Activated naive CD4-positive, alpha-beta T cell (primary cell): ENCODE measurements around the gene NT5C3B.
"Not testable (repeated sequence)": the region's sequence is repeated elsewhere in the genome, so short reads cannot be mapped to it uniquely, and the experiment has no call there.

Experiments used
- DNase-seq, 4 experiments: peaks; one replicate each; lab custom pipeline; 2025; lab: John Stamatoyannopoulos, UW

The NT5C3B gene

GRCh38 chr17:41839448-41839847, 3.4 kb upstream of the NT5C3B start:
- not testable (repeated sequence) for DNase-seq

DNA sequence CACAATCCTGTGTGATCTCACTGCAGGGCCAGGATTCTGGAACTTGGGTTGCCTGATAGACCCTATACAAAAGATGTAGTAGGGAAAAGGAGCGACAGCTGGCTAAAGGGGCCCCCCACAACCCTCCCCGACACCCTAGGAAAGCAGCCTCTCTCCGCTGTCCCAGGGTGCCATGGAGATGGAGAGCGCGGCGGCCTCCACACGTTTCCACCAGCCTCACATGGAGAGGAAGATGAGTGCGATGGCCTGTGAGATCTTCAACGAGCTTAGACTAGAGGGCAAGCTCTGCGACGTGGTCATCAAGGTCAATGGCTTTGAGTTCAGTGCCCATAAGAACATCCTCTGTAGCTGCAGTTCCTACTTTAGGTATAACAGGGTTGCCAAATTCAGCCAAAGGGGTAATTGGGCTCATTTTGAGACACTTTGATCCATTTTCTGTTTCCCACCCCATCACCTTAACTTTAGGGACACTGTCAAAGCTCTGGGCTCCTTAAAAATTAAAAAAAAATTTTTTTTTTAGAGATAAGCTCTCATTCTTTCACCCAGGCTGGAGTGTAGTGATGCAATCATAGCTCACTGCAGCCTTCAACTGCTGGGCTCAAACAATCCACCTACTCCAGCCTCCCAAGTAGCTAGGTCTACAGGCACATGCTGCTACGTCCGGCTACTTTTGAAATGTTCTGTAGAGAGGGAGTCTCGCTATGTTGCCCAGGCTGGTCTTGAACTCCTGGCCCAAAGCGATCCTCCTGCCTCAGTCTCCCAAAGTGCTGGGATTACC, 1.9 kb upstream of the NT5C3B start, which contains the start of gene KLHL10:
Gene KLHL10 (plus strand): TSS at position 65 of the 778 bp plus-strand sequence. CDS start 108 bp downstream, at position 173.
- DNase-seq: no peak

GRCh38 chr17:41836550-41837196, 641 bp upstream of the NT5C3B start:
- DNase-seq: no peak

GRCh38 chr17:41835214-41835799, 725 bp downstream of the NT5C3B start:
- DNase-seq: no peak

GRCh38 chr17:41829961-41830360, 6.1 kb downstream of the NT5C3B start:
- not testable (repeated sequence) for DNase-seq

DNA sequence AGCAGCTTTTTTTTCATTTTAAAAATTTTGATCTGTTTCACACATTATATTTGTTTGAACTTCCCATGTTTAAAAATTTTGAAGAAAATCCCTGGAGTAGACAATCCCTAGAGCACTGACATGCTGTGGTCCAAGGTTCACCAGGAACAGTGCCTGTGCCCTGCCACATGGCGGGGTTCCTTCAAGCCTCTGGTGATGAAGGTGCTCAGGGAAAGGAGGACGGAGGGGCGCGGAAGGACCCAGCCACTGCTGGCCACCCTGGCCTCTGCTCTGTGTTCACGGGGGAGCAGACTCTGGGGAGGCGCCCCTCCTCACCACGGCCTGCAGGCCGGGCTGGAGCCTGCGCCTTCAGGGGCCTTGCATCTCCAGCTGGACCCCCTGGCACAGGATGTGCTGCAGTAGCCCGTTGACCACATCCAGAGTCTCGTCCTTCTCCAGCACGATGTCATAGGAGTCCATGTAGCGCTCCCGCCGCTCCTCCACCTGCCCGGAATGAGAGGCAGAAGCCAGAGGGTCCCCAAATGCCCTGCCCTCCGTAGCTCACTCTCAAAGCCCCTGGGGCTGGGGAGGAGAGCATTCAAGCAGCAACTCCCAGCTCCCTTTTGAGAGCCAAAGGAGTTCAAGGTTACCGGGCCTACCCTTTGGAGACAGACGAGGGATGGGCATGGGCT, 10.7 kb downstream of the NT5C3B start:
- no peak for DNase-seq

DNA sequence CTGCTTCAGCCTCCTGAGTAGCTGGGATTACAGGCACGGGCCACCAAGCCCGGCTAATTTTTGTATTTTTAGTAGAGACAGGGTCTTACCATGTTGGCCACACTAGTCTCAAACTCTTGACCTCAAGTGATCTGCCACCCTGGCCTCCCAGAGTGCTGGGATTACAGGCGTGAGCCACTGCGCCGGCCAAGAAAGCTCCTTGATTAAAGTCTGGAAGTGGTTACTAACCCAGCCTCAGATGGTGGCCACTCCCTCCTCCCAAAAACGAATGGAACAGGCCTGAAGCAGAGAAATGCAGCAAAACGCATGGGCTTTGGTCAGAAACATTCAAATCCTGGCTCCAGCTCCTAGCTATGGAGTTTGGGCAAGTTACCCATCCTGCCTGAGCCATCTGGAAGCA, 11.9 kb downstream of the NT5C3B start:
- no peak for DNase-seq

GRCh38 chr17:41823580-41823979, 12.5 kb downstream of the NT5C3B start:
- no peak for DNase-seq

DNA sequence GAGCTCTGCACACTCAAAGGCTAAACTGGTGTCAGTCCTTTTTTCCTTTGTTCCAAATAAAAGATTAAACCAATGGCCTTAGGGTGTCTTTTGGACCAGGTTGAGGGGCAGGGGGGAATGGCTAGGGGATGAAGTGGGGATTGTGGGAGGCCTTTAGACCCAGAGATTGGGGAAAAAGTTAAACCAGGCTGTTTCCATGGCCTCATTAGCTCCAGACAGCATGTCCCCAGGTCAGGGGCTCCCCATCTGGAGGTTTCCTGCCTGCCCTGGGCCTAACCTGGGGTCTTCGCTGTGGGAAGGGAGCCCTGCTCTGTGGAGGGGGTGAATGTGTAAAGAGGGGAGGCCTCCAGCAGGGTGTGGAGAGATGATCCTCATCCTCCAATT, 12.9 kb downstream of the NT5C3B start:
- no peak for DNase-seq

DNA sequence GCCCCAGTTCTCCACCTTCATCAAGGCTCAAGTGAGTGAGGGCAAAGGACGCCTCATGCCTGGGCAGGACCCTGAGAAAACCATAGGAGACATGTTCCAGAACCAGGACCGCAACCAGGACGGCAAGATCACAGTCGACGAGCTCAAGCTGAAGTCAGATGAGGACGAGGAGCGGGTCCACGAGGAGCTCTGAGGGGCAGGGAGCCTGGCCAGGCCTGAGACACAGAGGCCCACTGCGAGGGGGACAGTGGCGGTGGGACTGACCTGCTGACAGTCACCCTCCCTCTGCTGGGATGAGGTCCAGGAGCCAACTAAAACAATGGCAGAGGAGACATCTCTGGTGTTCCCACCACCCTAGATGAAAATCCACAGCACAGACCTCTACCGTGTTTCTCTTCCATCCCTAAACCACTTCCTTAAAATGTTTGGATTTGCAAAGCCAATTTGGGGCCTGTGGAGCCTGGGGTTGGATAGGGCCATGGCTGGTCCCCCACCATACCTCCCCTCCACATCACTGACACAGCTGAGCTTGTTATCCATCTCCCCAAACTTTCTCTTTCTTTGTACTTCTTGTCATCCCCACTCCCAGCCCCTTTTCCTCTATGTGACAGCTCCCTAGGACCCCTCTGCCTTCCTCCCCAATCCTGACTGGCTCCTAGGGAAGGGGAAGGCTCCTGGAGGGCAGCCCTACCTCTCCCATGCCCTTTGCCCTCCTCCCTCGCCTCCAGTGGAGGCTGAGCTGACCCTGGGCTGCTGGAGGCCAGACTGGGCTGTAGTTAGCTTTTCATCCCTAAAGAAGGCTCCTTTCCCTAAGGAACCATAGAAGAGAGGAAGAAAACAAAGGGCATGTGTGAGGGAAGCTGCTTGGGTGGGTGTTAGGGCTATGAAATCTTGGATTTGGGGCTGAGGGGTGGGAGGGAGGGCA, 13.6 kb downstream of the NT5C3B start:
- no peak for DNase-seq

GRCh38 chr17:41821776-41822175, 14.3 kb downstream of the NT5C3B start:
- no peak for DNase-seq

DNA sequence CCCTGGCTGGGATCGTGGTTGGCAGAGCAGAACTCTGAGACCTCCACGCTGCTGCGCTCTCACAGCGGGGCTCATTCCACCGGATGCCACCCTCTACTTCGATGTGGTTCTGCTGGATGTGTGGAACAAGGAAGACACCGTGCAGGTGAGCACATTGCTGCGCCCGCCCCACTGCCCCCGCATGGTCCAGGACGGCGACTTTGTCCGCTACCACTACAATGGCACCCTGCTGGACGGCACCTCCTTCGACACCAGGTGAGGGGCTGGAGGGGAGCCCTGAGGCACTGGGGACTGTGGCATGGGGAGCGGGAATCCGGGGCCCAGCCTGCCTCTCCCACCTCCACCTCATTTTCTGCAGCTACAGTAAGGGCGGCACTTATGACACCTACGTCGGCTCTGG, 18.0 kb downstream of the NT5C3B start:
- DNase-seq: no peak

DNA sequence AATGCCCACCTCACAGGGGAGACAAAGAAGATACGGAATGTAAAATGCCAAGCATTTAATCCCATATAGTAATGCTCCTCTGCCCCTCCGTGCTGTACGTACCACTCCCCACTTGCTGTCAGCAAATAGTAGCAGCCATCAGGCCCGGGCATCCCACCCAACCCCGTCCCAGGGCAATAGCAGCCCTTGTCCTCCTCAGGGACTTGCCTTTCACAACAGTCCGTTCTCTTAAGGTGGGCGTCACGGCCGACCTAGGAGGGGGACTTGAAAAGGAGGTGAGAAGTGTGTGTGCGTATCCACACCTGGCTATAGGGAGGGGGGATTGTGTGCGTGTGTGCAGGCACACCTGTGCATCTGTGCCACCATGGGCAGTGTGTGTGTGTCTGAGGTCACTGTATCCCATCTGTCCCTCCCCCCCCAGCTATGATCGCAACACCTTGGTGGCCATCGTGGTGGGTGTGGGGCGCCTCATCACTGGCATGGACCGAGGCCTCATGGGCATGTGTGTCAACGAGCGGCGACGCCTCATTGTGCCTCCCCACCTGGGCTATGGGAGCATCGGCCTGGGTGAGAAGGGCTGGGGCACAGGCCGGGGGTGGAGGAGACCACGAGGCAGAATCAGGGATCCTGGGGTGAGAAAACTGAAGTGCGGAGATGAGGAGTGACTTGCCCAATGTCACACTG, 19.3 kb downstream of the NT5C3B start:
- DNase-seq: no peak

DNA sequence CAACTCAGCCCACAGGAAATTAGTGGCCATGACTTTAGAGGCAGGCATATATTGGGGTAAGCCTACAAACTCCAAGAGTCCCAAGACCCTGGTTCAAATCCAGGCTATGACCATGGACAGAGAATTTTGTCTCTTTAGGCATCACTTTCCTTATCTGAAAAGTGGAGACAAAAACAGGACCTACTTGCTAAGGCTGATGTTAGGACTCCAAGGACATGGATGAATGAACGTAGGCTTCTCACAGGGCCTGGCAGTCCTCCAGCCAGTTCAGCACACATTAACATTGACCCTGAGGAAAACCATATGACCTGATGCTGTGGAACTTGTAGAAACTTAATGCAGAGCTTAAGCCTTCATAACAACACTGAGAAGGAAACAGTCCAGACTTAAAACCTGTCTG, 21.8 kb downstream of the NT5C3B start:
- DNase-seq: no peak

GRCh38 chr17:41813699-41814124, 22.3 kb downstream of the NT5C3B start:
- DNase-seq: no peak

- DNase-seq: no peak
These were observed 22.8 kb downstream of the NT5C3B start for GRCh38 chr17:41813152-41813680.

GRCh38 chr17:41812381-41813151, 23.5 kb downstream of the NT5C3B start, which contains the start of gene FKBP10:
Gene FKBP10 (plus strand): TSS chr17:41813004. CDS start chr17:41813035, 31 bp downstream.
- peak in 1 of 4 experiments; percentile 34 for DNase-seq

GRCh38 chr17:41811549-41812380, 24.3 kb downstream of the NT5C3B start, which contains the start of gene P3H4:
Gene P3H4 (minus strand): TSS chr17:41811949. CDS start chr17:41811915, 34 bp downstream.
- peak; percentile 16 to 71 (median 42) for DNase-seq
